Left ventricle myocardium inferior (tissue), 1 donor: ENCODE data around the gene CRELD2. TPM values are rescaled to one million over a fixed set of nuclear protein-coding genes. Genes with fewer than 3 reads are reported as not detected.

Experiments used
- DNase-seq: peaks from one replicate; pipeline ENCODE4 v3.0.0-alpha.2; 2020
- H3K27ac ChIP-seq: fragments of 200-600 bp; replicated peaks from 2 replicates; pipeline ENCODE4 v1.8.0; 2021
- H3K27me3 ChIP-seq: fragments of 200-600 bp; 2 replicates; pipeline ENCODE4 v1.8.0; 2021; ENCODE audit warnings: low read depth
- H3K36me3 ChIP-seq: fragments of 200-600 bp; 2 replicates; pipeline ENCODE4 v1.8.0; 2021
- H3K4me1 ChIP-seq: fragments of 200-600 bp; 2 replicates; pipeline ENCODE4 v1.8.0; 2021
- H3K4me3 ChIP-seq: fragments of 200-600 bp; 2 replicates; pipeline ENCODE4 v1.8.0; 2021; ENCODE audit warnings: mild to moderate bottlenecking, moderate library complexity
- H3K9me3 ChIP-seq: fragments of 200-600 bp; replicated peaks from 2 replicates; pipeline ENCODE4 v1.8.0; 2021
- intact Hi-C: fragments of 100-400 bp; cut with micrococcal nuclease; formaldehyde crosslinking; loops from one replicate; pipeline ENCODE4 v1.11.0; 2022
- total RNA-seq: library from RNA; stranded (reverse); fragmentation: NEBNext Ultra II Directional; extraction: Animal tissue kit (Norgen Biotek cat#: 25700); gene quantifications from one replicate; pipeline ENCODE4 v1.2.1, GENCODE V29; 2021
- TF ChIP-seq, protein P1 (sequence below): fragments of 200-600 bp; IDR thresholded peaks from 2 replicates; pipeline ENCODE4 v1.8.0; 2021; ENCODE audit warnings: antibody characterized with exemption, mild to moderate bottlenecking, borderline replicate concordance
- donor health status: DM: no; HTN: yes; CAD: no; lungs with severe emphysema.

The CRELD2 gene
- total RNA-seq, 1 donor from 2014 or later, result 25.5 TPM

GRCh38 chr22:49907807-49908206 lies 10.6 kb upstream of the CRELD2 start:
- intact Hi-C loops, result no loop called here
- TF ChIP-seq, protein P1, sequence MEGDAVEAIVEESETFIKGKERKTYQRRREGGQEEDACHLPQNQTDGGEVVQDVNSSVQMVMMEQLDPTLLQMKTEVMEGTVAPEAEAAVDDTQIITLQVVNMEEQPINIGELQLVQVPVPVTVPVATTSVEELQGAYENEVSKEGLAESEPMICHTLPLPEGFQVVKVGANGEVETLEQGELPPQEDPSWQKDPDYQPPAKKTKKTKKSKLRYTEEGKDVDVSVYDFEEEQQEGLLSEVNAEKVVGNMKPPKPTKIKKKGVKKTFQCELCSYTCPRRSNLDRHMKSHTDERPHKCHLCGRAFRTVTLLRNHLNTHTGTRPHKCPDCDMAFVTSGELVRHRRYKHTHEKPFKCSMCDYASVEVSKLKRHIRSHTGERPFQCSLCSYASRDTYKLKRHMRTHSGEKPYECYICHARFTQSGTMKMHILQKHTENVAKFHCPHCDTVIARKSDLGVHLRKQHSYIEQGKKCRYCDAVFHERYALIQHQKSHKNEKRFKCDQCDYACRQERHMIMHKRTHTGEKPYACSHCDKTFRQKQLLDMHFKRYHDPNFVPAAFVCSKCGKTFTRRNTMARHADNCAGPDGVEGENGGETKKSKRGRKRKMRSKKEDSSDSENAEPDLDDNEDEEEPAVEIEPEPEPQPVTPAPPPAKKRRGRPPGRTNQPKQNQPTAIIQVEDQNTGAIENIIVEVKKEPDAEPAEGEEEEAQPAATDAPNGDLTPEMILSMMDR, result no peak
- Histone ChIP-seq H3K27ac (no peak overlapping the region), H3K9me3 (no peaks in the 10 kb centered on the region), H3K36me3 (peaks cover 83% of the 10 kb centered on the region), H3K4me1 (peaks cover 11% of the 10 kb centered on the region), H3K4me3 (no peak overlapping the region), H3K27me3 (no peaks in the 10 kb centered on the region)
- DNase-seq, result no peak

GRCh38 chr22:49909476-49910205 lies 8.8 kb upstream of the CRELD2 start:
- TF ChIP-seq, protein P1, result no peak
- Histone ChIP-seq H3K36me3 (peaks cover 82% of the 10 kb centered on the region), H3K27ac (no peak overlapping the region), H3K27me3 (no peaks in the 10 kb centered on the region), H3K4me3 (no peak overlapping the region), H3K4me1 (no peaks in the 10 kb centered on the region), H3K9me3 (no peaks in the 10 kb centered on the region)
- intact Hi-C loops, result no loop called here
- no peak for DNase-seq

GRCh38 chr22:49910229-49911155 lies 7.9 kb upstream of the CRELD2 start:
- DNase-seq, result no peak
- no peak overlapping the region for H3K4me3 ChIP-seq
- intact Hi-C loops, result no loop called here
- H3K36me3 ChIP-seq, result peaks cover 81% of the 10 kb centered on the region
- no peak overlapping the region for H3K27ac ChIP-seq
- H3K27me3 ChIP-seq, result no peaks in the 10 kb centered on the region
- no peaks in the 10 kb centered on the region for H3K9me3 ChIP-seq
- TF ChIP-seq, protein P1, result no peak
- no peaks in the 10 kb centered on the region for H3K4me1 ChIP-seq

- H3K27me3 ChIP-seq, result no peaks in the 10 kb centered on the region
- no peak overlapping the region for H3K27ac ChIP-seq
- no peak for DNase-seq
- H3K36me3 ChIP-seq, result peaks cover 67% of the 10 kb centered on the region
- TF ChIP-seq, protein P1, result no peak
- H3K4me3 ChIP-seq, result no peak overlapping the region
- peaks cover 6% of the 10 kb centered on the region for H3K4me1 ChIP-seq
- intact Hi-C loops, result no loop called here
- no peaks in the 10 kb centered on the region for H3K9me3 ChIP-seq
Measured at GRCh38 chr22:49911881-49912625, 6.4 kb upstream of the CRELD2 start.

DNA sequence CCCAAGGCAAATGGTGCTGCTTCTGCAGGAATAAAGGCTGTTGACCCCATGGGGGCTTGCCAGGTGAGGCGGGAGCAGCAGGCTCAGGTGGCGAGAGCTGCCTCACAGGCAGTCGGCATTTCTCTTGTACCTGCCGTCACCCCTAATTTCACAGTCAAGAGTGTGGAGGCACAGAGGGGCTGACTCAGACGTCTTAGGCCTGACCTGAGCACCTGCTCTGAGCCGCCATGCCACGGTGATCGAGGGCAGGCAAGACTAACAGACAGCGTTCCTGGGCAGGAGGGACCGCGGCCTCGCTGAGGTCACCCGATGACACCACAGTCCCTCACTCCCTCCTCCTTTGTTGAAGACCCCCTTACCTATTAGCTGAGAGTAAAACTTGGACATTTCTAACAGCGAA lies 5.4 kb upstream of the CRELD2 start:
- TF ChIP-seq, protein P1, result no peak
- no peak for DNase-seq

More for the DNA sequence above, 5.4 kb upstream of the CRELD2 start:
- no peak overlapping the region for H3K4me3 ChIP-seq
- peaks cover 57% of the 10 kb centered on the region for H3K36me3 ChIP-seq
- no peaks in the 10 kb centered on the region for H3K27me3 ChIP-seq
- no peak overlapping the region for H3K27ac ChIP-seq
- H3K9me3 ChIP-seq, result no peaks in the 10 kb centered on the region
- intact Hi-C loops, result no loop called here
- peaks cover 15% of the 10 kb centered on the region for H3K4me1 ChIP-seq
